Measurements from ENCODE around the gene CELSR2. TPM values are rescaled to one million over a fixed set of nuclear protein-coding genes. Genes with fewer than 3 reads are reported as not detected.

CELSR2 gene
- total RNA-seq, 1 experiment from 2014 or later: 8.3 TPM

- intact Hi-C loops (cut with micrococcal nuclease; ENCODE audit: unreplicated experiment): loop anchor here (10.0 kb wide), 1 partner anchor 175 kb away; the partner anchor contains the start of gene TMEM167B
- H3K27me3 Mint-ChIP-seq (ENCODE audit: insufficient read depth, unreplicated experiment): no peaks in the 10 kb centered on the region
- H3K27ac Mint-ChIP-seq (ENCODE audit: unreplicated experiment): no peak overlapping the region
- no peak overlapping the region for H3K4me3 Mint-ChIP-seq (ENCODE audit: unreplicated experiment)
- no peaks in the 10 kb centered on the region for H3K27me3 ChIP-seq (replicated peaks; ENCODE audit: control insufficient read depth, insufficient read depth, low read length)
- H3K4me1 ChIP-seq: peaks cover 21% of the 10 kb centered on the region
- no peaks in the 10 kb centered on the region for H3K9me3 ChIP-seq
- H3K4me1 Mint-ChIP-seq (ENCODE audit: low read depth, unreplicated experiment): peaks cover 4% of the 10 kb centered on the region
- DNase-seq: no peak
- no TSS peak for BruUV-seq (replicated peaks)
- ChIA-PET POLR2A (no interaction called here), CTCF (no interaction called here)
- no peak overlapping the region for H3K4me3 ChIP-seq (ENCODE audit: low read depth, low read length)
- no peaks in the 10 kb centered on the region for H3K9me3 Mint-ChIP-seq (ENCODE audit: unreplicated experiment)
- H3K36me3 Mint-ChIP-seq (ENCODE audit: insufficient read depth, unreplicated experiment): no peaks in the 10 kb centered on the region
- H3K36me3 ChIP-seq (ENCODE audit: control insufficient read depth, insufficient read depth, low read length): no peaks in the 10 kb centered on the region
- TF ChIP-seq, protein P1, sequence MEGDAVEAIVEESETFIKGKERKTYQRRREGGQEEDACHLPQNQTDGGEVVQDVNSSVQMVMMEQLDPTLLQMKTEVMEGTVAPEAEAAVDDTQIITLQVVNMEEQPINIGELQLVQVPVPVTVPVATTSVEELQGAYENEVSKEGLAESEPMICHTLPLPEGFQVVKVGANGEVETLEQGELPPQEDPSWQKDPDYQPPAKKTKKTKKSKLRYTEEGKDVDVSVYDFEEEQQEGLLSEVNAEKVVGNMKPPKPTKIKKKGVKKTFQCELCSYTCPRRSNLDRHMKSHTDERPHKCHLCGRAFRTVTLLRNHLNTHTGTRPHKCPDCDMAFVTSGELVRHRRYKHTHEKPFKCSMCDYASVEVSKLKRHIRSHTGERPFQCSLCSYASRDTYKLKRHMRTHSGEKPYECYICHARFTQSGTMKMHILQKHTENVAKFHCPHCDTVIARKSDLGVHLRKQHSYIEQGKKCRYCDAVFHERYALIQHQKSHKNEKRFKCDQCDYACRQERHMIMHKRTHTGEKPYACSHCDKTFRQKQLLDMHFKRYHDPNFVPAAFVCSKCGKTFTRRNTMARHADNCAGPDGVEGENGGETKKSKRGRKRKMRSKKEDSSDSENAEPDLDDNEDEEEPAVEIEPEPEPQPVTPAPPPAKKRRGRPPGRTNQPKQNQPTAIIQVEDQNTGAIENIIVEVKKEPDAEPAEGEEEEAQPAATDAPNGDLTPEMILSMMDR (IDR thresholded peaks at IDR 0.05; ENCODE audit: insufficient read depth in 1 of 2, low read depth in 1 of 2, low read length in 1 of 2, severe bottlenecking in 1 of 2, unreplicated experiment in 1 of 2): no peak
These were observed 20.1 kb downstream of the CELSR2 start for GRCh38 chr1:109269212-109269980.

- intact Hi-C loops (cut with micrococcal nuclease; ENCODE audit: unreplicated experiment): loop anchor here (10.0 kb wide), 1 partner anchor 175 kb away; the partner anchor contains the start of gene TMEM167B
- Histone ChIP-seq H3K4me1 (peaks cover 26% of the 10 kb centered on the region), H3K9me3 (no peaks in the 10 kb centered on the region), H3K36me3 (ENCODE audit: control insufficient read depth, insufficient read depth, low read length) (no peaks in the 10 kb centered on the region), H3K4me3 (ENCODE audit: low read depth, low read length) (no peak overlapping the region), H3K27me3 (replicated peaks; ENCODE audit: control insufficient read depth, insufficient read depth, low read length) (no peaks in the 10 kb centered on the region)
- H3K27ac Mint-ChIP-seq (ENCODE audit: unreplicated experiment): no peak overlapping the region
- ChIA-PET POLR2A (no interaction called here), CTCF (no interaction called here)
- peaks cover 3% of the 10 kb centered on the region for H3K36me3 Mint-ChIP-seq (ENCODE audit: insufficient read depth, unreplicated experiment)
- H3K27me3 Mint-ChIP-seq (ENCODE audit: insufficient read depth, unreplicated experiment): no peaks in the 10 kb centered on the region
- no TSS peak for BruUV-seq (replicated peaks)
- no peak for DNase-seq
- H3K4me1 Mint-ChIP-seq (ENCODE audit: low read depth, unreplicated experiment): peaks cover 7% of the 10 kb centered on the region
- H3K9me3 Mint-ChIP-seq (ENCODE audit: unreplicated experiment): no peaks in the 10 kb centered on the region
- TF ChIP-seq, protein P1 (IDR thresholded peaks at IDR 0.05; ENCODE audit: insufficient read depth in 1 of 2, low read depth in 1 of 2, low read length in 1 of 2, severe bottlenecking in 1 of 2, unreplicated experiment in 1 of 2): no peak
- H3K4me3 Mint-ChIP-seq (ENCODE audit: unreplicated experiment): no peak overlapping the region
These were observed 20.8 kb downstream of the CELSR2 start for GRCh38 chr1:109269981-109270622.

DNA sequence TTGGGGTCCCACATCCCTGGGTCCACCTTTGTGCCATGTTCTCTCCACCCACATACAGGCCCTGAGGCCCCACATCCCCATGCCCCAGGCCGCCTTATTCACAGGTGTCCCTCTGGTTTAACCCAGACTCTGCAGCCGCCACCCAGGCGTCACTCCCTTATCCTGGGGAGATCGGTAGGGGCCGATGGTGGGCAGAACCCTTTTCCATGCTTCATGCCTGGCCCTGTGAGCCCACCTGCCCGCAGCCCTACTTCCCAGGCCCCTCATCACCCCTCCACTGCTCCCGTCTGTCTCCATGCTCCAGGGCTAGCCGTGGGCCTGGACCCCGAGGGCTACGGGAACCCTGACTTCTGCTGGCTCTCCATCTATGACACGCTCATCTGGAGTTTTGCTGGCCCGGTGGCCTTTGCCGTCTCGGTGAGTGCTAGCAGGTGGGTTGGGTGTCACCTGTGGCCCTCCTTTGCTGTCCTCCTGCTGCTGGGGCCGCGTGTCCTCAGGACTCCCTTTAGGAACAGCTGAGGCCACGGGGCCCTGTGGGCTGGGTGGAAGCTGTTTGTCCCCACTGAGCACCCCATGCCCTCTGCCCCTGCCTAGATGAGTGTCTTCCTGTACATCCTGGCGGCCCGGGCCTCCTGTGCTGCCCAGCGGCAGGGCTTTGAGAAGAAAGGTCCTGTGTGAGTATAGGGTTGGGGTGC is 21.4 kb downstream of the CELSR2 start:
- Mint-ChIP-seq H3K4me3 (ENCODE audit: unreplicated experiment) (no peak overlapping the region), H3K36me3 (ENCODE audit: insufficient read depth, unreplicated experiment) (peaks cover 8% of the 10 kb centered on the region), H3K27ac (ENCODE audit: unreplicated experiment) (no peak overlapping the region), H3K4me1 (ENCODE audit: low read depth, unreplicated experiment) (peaks cover 13% of the 10 kb centered on the region), H3K9me3 (ENCODE audit: unreplicated experiment) (no peaks in the 10 kb centered on the region), H3K27me3 (ENCODE audit: insufficient read depth, unreplicated experiment) (no peaks in the 10 kb centered on the region)
- H3K36me3 ChIP-seq (ENCODE audit: control insufficient read depth, insufficient read depth, low read length): no peaks in the 10 kb centered on the region
- H3K27me3 ChIP-seq (replicated peaks; ENCODE audit: control insufficient read depth, insufficient read depth, low read length): no peaks in the 10 kb centered on the region
- TF ChIP-seq, protein P1 (IDR thresholded peaks at IDR 0.05; ENCODE audit: insufficient read depth in 1 of 2, low read depth in 1 of 2, low read length in 1 of 2, severe bottlenecking in 1 of 2, unreplicated experiment in 1 of 2): no peak
- no peak overlapping the region for H3K4me3 ChIP-seq (ENCODE audit: low read depth, low read length)
- intact Hi-C loops (cut with micrococcal nuclease; ENCODE audit: unreplicated experiment): no loop called here
- no peak for DNase-seq
- CTCF ChIA-PET: no interaction called here
- H3K4me1 ChIP-seq: peaks cover 33% of the 10 kb centered on the region
- BruUV-seq (replicated peaks): no TSS peak
- POLR2A ChIA-PET: no interaction called here
- H3K9me3 ChIP-seq: no peaks in the 10 kb centered on the region
